Retinal pigment epithelial cell (primary cell): ENCODE results near the gene MTR.
A peak's percentile ranks its signal among the peaks of the same experiment; 100 is the strongest.

Experiments
- DNase-seq: peaks from one replicate; pipeline ENCODE4 v3.0.0-alpha.2; 2010; ENCODE audit warnings: low read depth
- H3K4me3 ChIP-seq: 2 replicates; pipeline ENCODE4 v1.5.1; 2011; ENCODE audit warnings: mild to moderate bottlenecking, low read length, control low read depth, moderate library complexity
- CTCF ChIP-seq: conservative IDR thresholded peaks from 2 replicates; pipeline ENCODE4 v1.5.1; 2011; ENCODE audit warnings: low read depth, low read length, control low read depth, inconsistent platforms

The MTR gene

GRCh38 chr1:236751935-236752334, 43.2 kb upstream of the MTR start:
- TF ChIP-seq CTCF = no peak
- no peak for DNase-seq
- no peak overlapping the region for H3K4me3 ChIP-seq

GRCh38 chr1:236753516-236753915, 41.6 kb upstream of the MTR start:
- peak; percentile 36 for TF ChIP-seq CTCF
- H3K4me3 ChIP-seq = no peak overlapping the region
- peak; percentile 39 for DNase-seq

GRCh38 chr1:236753964-236754363, 41.1 kb upstream of the MTR start:
- no peak for DNase-seq
- TF ChIP-seq CTCF = no peak
- H3K4me3 ChIP-seq = no peak overlapping the region

- H3K4me3 ChIP-seq = no peak overlapping the region
- no peak for TF ChIP-seq CTCF
- DNase-seq = no peak
Observed at GRCh38 chr1:236754525-236755210, 40.4 kb upstream of the MTR start.

- no peak for DNase-seq
- TF ChIP-seq CTCF = no peak
- H3K4me3 ChIP-seq = no peak overlapping the region
Observed at GRCh38 chr1:236757640-236758039, 37.5 kb upstream of the MTR start.

DNA sequence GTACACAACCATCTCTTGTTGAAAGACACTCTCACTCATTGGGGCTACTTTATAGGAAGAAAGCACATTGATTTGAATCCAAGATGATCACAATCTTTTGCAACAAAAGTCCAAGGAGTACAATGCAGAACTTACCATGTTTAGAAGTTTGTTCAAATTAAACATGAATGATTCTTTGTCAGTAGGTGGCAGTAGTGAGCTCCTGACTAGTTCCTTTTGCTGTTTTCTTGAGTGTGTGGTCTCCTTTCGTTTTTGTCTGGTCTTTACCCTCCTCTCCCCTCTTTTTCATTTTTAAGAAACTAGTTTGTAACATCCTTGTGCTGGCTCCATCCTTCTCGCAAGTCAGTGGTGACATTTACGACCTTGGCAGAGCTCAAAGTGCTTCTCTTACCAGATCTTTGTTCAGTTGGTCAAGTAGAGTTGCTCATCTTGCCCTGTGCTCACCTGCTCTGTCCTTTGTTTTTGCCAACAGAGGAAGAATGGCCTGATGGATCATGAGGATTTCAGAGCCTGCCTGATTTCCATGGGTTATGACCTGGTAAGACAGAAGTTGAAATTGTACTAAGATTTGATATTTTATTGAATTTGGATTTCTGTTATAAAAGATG, 35.7 kb upstream of the MTR start:
- DNase-seq = no peak
- H3K4me3 ChIP-seq = no peak overlapping the region
- peak; percentile 66 for TF ChIP-seq CTCF

DNA sequence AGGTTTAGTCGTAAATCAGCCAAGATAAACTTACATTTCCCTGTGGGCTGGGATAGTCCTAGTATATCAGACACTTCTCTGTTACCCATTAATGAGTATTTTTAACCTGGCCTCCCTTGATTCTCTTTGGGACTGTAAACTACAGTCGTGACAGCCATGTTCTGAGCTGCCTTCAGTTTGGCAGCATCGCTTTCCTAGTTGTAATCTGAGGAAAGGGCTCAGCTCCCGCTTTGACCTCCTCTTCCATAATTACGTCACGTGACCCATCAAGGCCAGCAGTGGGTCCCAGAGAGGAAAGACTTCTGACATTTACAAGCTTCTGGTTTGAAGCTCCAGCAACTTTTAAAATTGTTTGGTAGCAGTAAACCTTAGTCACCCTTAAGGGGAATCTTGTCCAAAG, 34.6 kb upstream of the MTR start:
- no peak overlapping the region for H3K4me3 ChIP-seq
- DNase-seq = no peak
- no peak for TF ChIP-seq CTCF
